DOHH2 (cell line): ENCODE results near the gene GABBR1.

Source experiments
- EZH2phosphoT487 ChIP-seq: fragments of 200-600 bp; sonication (generic); IDR thresholded peaks from 2 replicates; pipeline ENCODE4 v1.6.1; 2017; ENCODE audit warnings: borderline replicate concordance, mild to moderate bottlenecking, antibody characterized with exemption, low read length, moderate library complexity, mixed read lengths
- TF ChIP-seq, protein P1 (sequence below): fragments of 200-600 bp; sonication (generic); IDR thresholded peaks from one replicate; pipeline ENCODE4 v1.5.1; 2014; ENCODE audit warnings: antibody characterized with exemption, mild to moderate bottlenecking, low read depth, low read length; ENCODE audit not compliant: poor library complexity, severe bottlenecking

GRCh38 chr6:29525311-29525639 lies 107.7 kb downstream of the GABBR1 start:
- TF ChIP-seq, protein P1, sequence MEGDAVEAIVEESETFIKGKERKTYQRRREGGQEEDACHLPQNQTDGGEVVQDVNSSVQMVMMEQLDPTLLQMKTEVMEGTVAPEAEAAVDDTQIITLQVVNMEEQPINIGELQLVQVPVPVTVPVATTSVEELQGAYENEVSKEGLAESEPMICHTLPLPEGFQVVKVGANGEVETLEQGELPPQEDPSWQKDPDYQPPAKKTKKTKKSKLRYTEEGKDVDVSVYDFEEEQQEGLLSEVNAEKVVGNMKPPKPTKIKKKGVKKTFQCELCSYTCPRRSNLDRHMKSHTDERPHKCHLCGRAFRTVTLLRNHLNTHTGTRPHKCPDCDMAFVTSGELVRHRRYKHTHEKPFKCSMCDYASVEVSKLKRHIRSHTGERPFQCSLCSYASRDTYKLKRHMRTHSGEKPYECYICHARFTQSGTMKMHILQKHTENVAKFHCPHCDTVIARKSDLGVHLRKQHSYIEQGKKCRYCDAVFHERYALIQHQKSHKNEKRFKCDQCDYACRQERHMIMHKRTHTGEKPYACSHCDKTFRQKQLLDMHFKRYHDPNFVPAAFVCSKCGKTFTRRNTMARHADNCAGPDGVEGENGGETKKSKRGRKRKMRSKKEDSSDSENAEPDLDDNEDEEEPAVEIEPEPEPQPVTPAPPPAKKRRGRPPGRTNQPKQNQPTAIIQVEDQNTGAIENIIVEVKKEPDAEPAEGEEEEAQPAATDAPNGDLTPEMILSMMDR: no peak
- TF ChIP-seq EZH2phosphoT487: no peak
